Right lobe of liver (tissue), 4 donors: ENCODE data around the gene AMY2A.
"Not testable (repeated sequence)": the region's sequence is repeated elsewhere in the genome, so short reads cannot be mapped to it uniquely, and the experiment has no call there.

Experiments used
- CTCF ChIP-seq, 4 donors: fragments of 200-600 bp in 3 of 4; fragments of 450-650 bp in 1 of 4; IDR thresholded peaks; one replicate each; pipeline versions ENCODE4 v1.5.1 to v1.8.0; 2016 to 2022; ENCODE audit warnings: antibody characterized with exemption in 4 of 4, mild to moderate bottlenecking in 2 of 4
- POLR2A ChIP-seq: fragments of 450-650 bp; IDR thresholded peaks from one replicate; pipeline ENCODE4 v1.6.1; 2017; ENCODE audit warnings: antibody characterized with exemption, mild to moderate bottlenecking
- donor health status: DM: no; HTN: no; CAD: no.
- donor health status: DM: no; HTN: no; CAD: no.
- donor health status: DM: no; HTN: yes; CAD: no.

- not testable (repeated sequence) for TF ChIP-seq CTCF (IDR thresholded peaks at IDR 0.05); POLR2A
These were observed 38.2 kb downstream of the AMY2A start, which contains the start of gene AMY1A for GRCh38 chr1:103655460-103655859.
